ENCODE results near the gene ELOB.

Gene ELOB

GRCh38 chr16:2777231-2777902, at the start of gene ELOB:
Gene ELOB, minus strand, starts transcription at chr16:2777280. Its CDS starts 41 bp downstream, at chr16:2777239.
- peak; percentile 77 for DNase-seq (ENCODE audit: low read depth)

GRCh38 chr16:2825906-2826305, 48.8 kb upstream of the ELOB start:
- DNase-seq (ENCODE audit: low read depth), result no peak

GRCh38 chr16:2825049-2825742, 48.1 kb upstream of the ELOB start:
- DNase-seq (ENCODE audit: low read depth), result no peak

GRCh38 chr16:2824626-2825025, 47.5 kb upstream of the ELOB start:
- no peak for DNase-seq (ENCODE audit: low read depth)

- no peak for DNase-seq (ENCODE audit: low read depth)
Observed at GRCh38 chr16:2822496-2822895, 45.4 kb upstream of the ELOB start.

GRCh38 chr16:2822158-2822495, 45.0 kb upstream of the ELOB start:
- no peak for DNase-seq (ENCODE audit: low read depth)

GRCh38 chr16:2821487-2822157, 44.5 kb upstream of the ELOB start:
- no peak for DNase-seq (ENCODE audit: low read depth)

- no peak for DNase-seq (ENCODE audit: low read depth)
Observed at GRCh38 chr16:2820836-2821486, 43.9 kb upstream of the ELOB start.

GRCh38 chr16:2819939-2820835, 43.1 kb upstream of the ELOB start:
- no peak for DNase-seq (ENCODE audit: low read depth)

GRCh38 chr16:2819179-2819938, 42.3 kb upstream of the ELOB start:
- no peak for DNase-seq (ENCODE audit: low read depth)

GRCh38 chr16:2818272-2818876, 41.3 kb upstream of the ELOB start:
- no peak for DNase-seq (ENCODE audit: low read depth)

GRCh38 chr16:2817340-2818271, 40.5 kb upstream of the ELOB start:
- no peak for DNase-seq (ENCODE audit: low read depth)

- no peak for DNase-seq (ENCODE audit: low read depth)
Observed at GRCh38 chr16:2816751-2817339, 39.8 kb upstream of the ELOB start, which contains the start of gene PRSS21. Gene PRSS21, plus strand, starts transcription at chr16:2817237. Its CDS starts 32 bp downstream, at chr16:2817269.

GRCh38 chr16:2815299-2815771, 38.3 kb upstream of the ELOB start:
- DNase-seq (ENCODE audit: low read depth), result no peak

GRCh38 chr16:2814551-2815298, 37.6 kb upstream of the ELOB start:
- DNase-seq (ENCODE audit: low read depth), result no peak

GRCh38 chr16:2813771-2814221, 36.7 kb upstream of the ELOB start:
- DNase-seq (ENCODE audit: low read depth), result no peak

- DNase-seq (ENCODE audit: low read depth), result no peak
Observed at GRCh38 chr16:2811703-2812471, 34.8 kb upstream of the ELOB start.

All from stimulated activated CD8-positive, alpha-beta memory T cell treated with anti-CD3 and anti-CD28 coated beads, Interleukin-12 subunit alpha, Interleukin-12 subunit beta, amount 100 ng/mL, for 1 hour (primary cell).